GM12878 (cell line): ENCODE results near the gene RASSF4. TPM values are rescaled to one million over a fixed set of nuclear protein-coding genes. Genes with fewer than 3 reads are reported as not detected.

Experiments
- BMI1 ChIP-seq: fragments of 450-650 bp; IDR thresholded peaks from 2 replicates; pipeline ENCODE4 v1.6.1; 2016; ENCODE audit warnings: mild to moderate bottlenecking, moderate library complexity, borderline replicate concordance
- BRCA1 ChIP-seq: IDR thresholded peaks from 2 replicates; pipeline ENCODE4 v1.6.1; 2011; ENCODE audit warnings: low read depth, low read length, improper control_type of control experiment
- CREM ChIP-seq: IDR thresholded peaks from 2 replicates; pipeline ENCODE4 v1.6.1; 2014; ENCODE audit warnings: antibody characterized with exemption, low read depth
- EGR1 ChIP-seq, 2 experiments: IDR thresholded peaks; 1 replicate in 1 of 2; 2 replicates in 1 of 2; pipeline ENCODE4 v1.6.1; 2011 to 2012; ENCODE audit warnings: low read depth in 2 of 2, low read length in 2 of 2, borderline replicate concordance in 1 of 2, mild to moderate bottlenecking in 1 of 2, moderate library complexity in 1 of 2
- ESRRA ChIP-seq: IDR thresholded peaks from 2 replicates; pipeline ENCODE4 v1.6.1; 2012; ENCODE audit warnings: mild to moderate bottlenecking, low read length, improper control_type of control experiment
- ETV6 ChIP-seq, 2 experiments: fragments of 450-650 bp in 1 of 2; IDR thresholded peaks in 1 of 2; conservative IDR thresholded peaks in 1 of 2; 2 replicates each; pipeline ENCODE4 v1.6.1; 2014; ENCODE audit warnings: antibody characterized with exemption in 1 of 2, borderline replicate concordance in 1 of 2, low read depth in 1 of 2, mild to moderate bottlenecking in 1 of 2, moderate library complexity in 1 of 2
- IKZF2 ChIP-seq, 2 experiments: fragments of 450-650 bp; IDR thresholded peaks; 2 replicates each; pipeline ENCODE4 v1.6.1; 2017; ENCODE audit warnings: mild to moderate bottlenecking in 2 of 2, moderate library complexity in 2 of 2
- KLF5 ChIP-seq: fragments of 450-650 bp; IDR thresholded peaks from 2 replicates; pipeline ENCODE4 v1.6.1; 2014; ENCODE audit warnings: mild to moderate bottlenecking; ENCODE audit not compliant: partially characterized antibody
- LARP7 ChIP-seq: fragments of 450-650 bp; IDR thresholded peaks from 2 replicates; pipeline ENCODE4 v1.6.1; 2017; ENCODE audit warnings: mild to moderate bottlenecking
- POLR2AphosphoS5 ChIP-seq: IDR thresholded peaks from 2 replicates; pipeline ENCODE4 v1.6.1; 2011; ENCODE audit warnings: mild to moderate bottlenecking, low read length, inconsistent platforms
- POU2F2 ChIP-seq: IDR thresholded peaks from 3 replicates; pipeline ENCODE4 v1.6.1; 2011; ENCODE audit warnings: low read depth, mild to moderate bottlenecking, low read length, borderline replicate concordance
- RB1 ChIP-seq: fragments of 450-650 bp; formaldehyde crosslinking; IDR thresholded peaks from 2 replicates; pipeline ENCODE4 v1.6.1; 2017; ENCODE audit warnings: mild to moderate bottlenecking, borderline replicate concordance
- RELB ChIP-seq: fragments of 450-650 bp; IDR thresholded peaks from 2 replicates; pipeline ENCODE4 v1.6.1; 2017; ENCODE audit warnings: low read depth, mild to moderate bottlenecking, moderate library complexity
- SMARCA5 ChIP-seq: fragments of 450-650 bp; IDR thresholded peaks from 2 replicates; pipeline ENCODE4 v1.6.1; 2017; ENCODE audit warnings: mild to moderate bottlenecking
- SREBF1 ChIP-seq: IDR thresholded peaks from 2 replicates; pipeline ENCODE4 v1.6.1; 2012; ENCODE audit warnings: mild to moderate bottlenecking, low read length
- STAT3 ChIP-seq: IDR thresholded peaks from 2 replicates; pipeline ENCODE4 v1.6.1; 2011; ENCODE audit warnings: low read depth, low read length, improper control_type of control experiment
- YY1 ChIP-seq: IDR thresholded peaks from 2 replicates; pipeline ENCODE4 v1.6.1; 2011; ENCODE audit warnings: low read depth, mild to moderate bottlenecking, low read length
- ZNF592 ChIP-seq: fragments of 450-650 bp; IDR thresholded peaks from 2 replicates; pipeline ENCODE4 v1.6.1; 2017; ENCODE audit warnings: mild to moderate bottlenecking, moderate library complexity
- ZZZ3 ChIP-seq: IDR thresholded peaks from 2 replicates; pipeline ENCODE4 v1.6.1; 2011; ENCODE audit warnings: low read depth; ENCODE audit not compliant: control insufficient read depth, insufficient read length
- polyA plus RNA-seq, 11 experiments: library from polyadenylated mRNA; depleted of rRNA in 4 of 11; unstranded in 6 of 11; stranded (reverse) in 5 of 11; fragments of >200 nt; fragmentation: Nextera tagmentation in 4 of 11; fragmentation: Illumina TruSeq in 1 of 11; extraction: Ambion mirVana in 4 of 11; extraction: Trizol in 1 of 11; gene quantifications; 1 replicate in 1 of 11; 2 replicates in 10 of 11; pipeline versions ENCODE4 v1.2.1 to v1.2.3, GENCODE V29; 2011 to 2016; ENCODE audit warnings: inconsistent platforms in 2 of 11, missing spikeins in 2 of 11, low read depth in 1 of 11
- total RNA-seq, 4 experiments: library from RNA; depleted of rRNA in 3 of 4; stranded (reverse); fragments of >200 nt in 3 of 4; fragmentation: Illumina TruSeq in 1 of 4; extraction: Trizol in 1 of 4; gene quantifications; 2 replicates each; pipeline versions ENCODE4 v1.2.1 to v1.2.3, GENCODE V29; 2013 to 2021
- TF ChIP-seq, protein P1 (sequence below): IDR thresholded peaks from 2 replicates; pipeline ENCODE4 v1.6.1; 2011; ENCODE audit warnings: low read depth, low read length, improper control_type of control experiment, borderline replicate concordance
- TF ChIP-seq, protein P2 (sequence below): IDR thresholded peaks from 2 replicates; pipeline ENCODE4 v1.6.1; 2011; ENCODE audit warnings: borderline replicate concordance, low read depth, mild to moderate bottlenecking, moderate library complexity, low read length; ENCODE audit not compliant: insufficient read depth, poor library complexity, severe bottlenecking

The RASSF4 gene
- total and polyA plus RNA-seq, 10 of the 15 experiments (the other 5 are each of a cell fraction or from before 2014, with no cell fraction given): 3.7 to 71.1 (median 16.8) TPM

- TF ChIP-seq, protein P1, sequence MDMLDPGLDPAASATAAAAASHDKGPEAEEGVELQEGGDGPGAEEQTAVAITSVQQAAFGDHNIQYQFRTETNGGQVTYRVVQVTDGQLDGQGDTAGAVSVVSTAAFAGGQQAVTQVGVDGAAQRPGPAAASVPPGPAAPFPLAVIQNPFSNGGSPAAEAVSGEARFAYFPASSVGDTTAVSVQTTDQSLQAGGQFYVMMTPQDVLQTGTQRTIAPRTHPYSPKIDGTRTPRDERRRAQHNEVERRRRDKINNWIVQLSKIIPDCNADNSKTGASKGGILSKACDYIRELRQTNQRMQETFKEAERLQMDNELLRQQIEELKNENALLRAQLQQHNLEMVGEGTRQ: no peak
- TF ChIP-seq EGR1 (IDR thresholded peaks at IDR 0.05; ENCODE audit: borderline replicate concordance in 1 of 2, low read depth in 2 of 2, low read length in 2 of 2) (no peak), RB1 (peak; percentile 74; the same call in 1 of the 2 replicates), IKZF2 (IDR thresholded peaks at IDR 0.05) (no peak), RELB (no peak), SREBF1 (no peak), LARP7 (no peak), ETV6 (conservative IDR thresholded peaks at IDR 0.05 in 1 of 2, IDR thresholded peaks at IDR 0.05 in 1 of 2; ENCODE audit: borderline replicate concordance in 1 of 2, low read depth in 1 of 2) (no peak), POU2F2 (0 out of 3 replicates have a peak, but pooled peaks have one; percentile 58), POLR2AphosphoS5 (no peak), CREM (peak; percentile 42; the same call in 1 of the 2 replicates), KLF5 (no peak), SMARCA5 (peak; percentile 70; the same call in 1 of the 2 replicates), YY1 (peak; percentile 86), ZNF592 (no peak), ESRRA (no peak), BRCA1 (no peak), BMI1 (no peak), ZZZ3 (no peak), STAT3 (no peak)
- TF ChIP-seq, protein P2, sequence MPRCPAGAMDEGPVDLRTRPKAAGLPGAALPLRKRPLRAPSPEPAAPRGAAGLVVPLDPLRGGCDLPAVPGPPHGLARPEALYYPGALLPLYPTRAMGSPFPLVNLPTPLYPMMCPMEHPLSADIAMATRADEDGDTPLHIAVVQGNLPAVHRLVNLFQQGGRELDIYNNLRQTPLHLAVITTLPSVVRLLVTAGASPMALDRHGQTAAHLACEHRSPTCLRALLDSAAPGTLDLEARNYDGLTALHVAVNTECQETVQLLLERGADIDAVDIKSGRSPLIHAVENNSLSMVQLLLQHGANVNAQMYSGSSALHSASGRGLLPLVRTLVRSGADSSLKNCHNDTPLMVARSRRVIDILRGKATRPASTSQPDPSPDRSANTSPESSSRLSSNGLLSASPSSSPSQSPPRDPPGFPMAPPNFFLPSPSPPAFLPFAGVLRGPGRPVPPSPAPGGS: no peak
Measured at GRCh38 chr10:44932517-44933450, 26.8 kb upstream of the RASSF4 start (continued).
